Transverse colon (tissue), 4 donors: ENCODE results near the gene BCL11A.
A peak's percentile ranks its signal among the peaks of the same experiment; 100 is the strongest.

Source experiments
- EP300 ChIP-seq: sonication (generic); formaldehyde crosslinking; IDR thresholded peaks from one replicate; pipeline ENCODE4 v1.6.1; 2017; ENCODE audit warnings: antibody characterized with exemption, low read depth
- POLR2A ChIP-seq: fragments of 450-650 bp; IDR thresholded peaks from one replicate; pipeline ENCODE4 v1.6.1; 2016; ENCODE audit warnings: antibody characterized with exemption, mild to moderate bottlenecking, moderate library complexity
- POLR2AphosphoS5 ChIP-seq, 3 donors: sonication (generic); formaldehyde crosslinking; IDR thresholded peaks; one replicate each; pipeline ENCODE4 v1.6.1; 2016; ENCODE audit warnings: antibody characterized with exemption in 3 of 3
- TF ChIP-seq, protein P1 (sequence below), 5 experiments: fragments of 200-600 bp in 3 of 5; fragments of 450-650 bp in 2 of 5; sonication (generic) in 3 of 5; IDR thresholded peaks; 1 replicate in 2 of 5; 2 replicates in 3 of 5; pipeline ENCODE4 v1.5.1; 2016 to 2017; ENCODE audit warnings: antibody characterized with exemption in 5 of 5, inconsistent platforms in 3 of 5, mild to moderate bottlenecking in 2 of 5, moderate library complexity in 1 of 5

DNA sequence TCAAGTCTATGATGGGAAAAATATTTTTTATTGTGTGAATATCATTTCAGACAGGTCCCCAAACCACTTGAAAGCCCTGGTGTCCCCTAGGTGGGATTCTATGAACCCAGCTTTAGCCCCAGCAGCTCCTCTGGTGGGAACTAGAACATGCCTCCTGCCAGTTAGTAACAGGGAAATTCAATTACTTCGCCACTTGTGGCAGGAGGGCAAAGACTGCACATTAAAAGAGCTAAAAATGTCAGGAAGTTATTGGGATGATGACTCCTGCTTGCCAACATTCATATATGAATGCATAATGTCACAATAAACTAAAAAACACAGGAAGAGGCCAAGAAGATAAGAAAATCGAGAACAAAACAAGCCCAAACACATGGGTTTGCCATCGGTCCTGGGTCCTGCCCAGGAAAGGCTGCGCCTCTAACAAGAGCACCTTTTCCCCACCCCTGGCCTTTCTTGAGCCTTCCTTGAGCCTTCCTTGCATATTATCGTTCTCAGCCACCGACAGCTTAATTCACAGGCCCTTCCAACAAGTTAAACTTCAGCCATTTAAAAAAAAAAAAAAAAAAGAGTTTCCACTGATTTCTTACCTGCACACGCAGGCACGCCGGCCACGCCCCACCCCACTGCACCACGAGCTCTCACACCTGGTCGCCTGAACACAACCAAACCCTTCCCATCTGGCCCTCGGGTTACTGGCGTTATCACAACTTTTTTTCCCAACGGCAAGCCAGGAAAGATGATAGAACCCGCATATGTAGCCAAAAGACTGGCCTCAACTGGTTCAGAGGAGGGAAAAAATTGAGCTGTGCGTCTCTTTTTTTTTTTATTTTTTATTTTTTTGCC, 23.4 kb downstream of the BCL11A start:
- TF ChIP-seq POLR2A (no peak), EP300 (no peak), POLR2AphosphoS5 (IDR thresholded peaks at IDR 0.05) (peak in 1 of 3 donors; percentile 7)
- TF ChIP-seq, protein P1, sequence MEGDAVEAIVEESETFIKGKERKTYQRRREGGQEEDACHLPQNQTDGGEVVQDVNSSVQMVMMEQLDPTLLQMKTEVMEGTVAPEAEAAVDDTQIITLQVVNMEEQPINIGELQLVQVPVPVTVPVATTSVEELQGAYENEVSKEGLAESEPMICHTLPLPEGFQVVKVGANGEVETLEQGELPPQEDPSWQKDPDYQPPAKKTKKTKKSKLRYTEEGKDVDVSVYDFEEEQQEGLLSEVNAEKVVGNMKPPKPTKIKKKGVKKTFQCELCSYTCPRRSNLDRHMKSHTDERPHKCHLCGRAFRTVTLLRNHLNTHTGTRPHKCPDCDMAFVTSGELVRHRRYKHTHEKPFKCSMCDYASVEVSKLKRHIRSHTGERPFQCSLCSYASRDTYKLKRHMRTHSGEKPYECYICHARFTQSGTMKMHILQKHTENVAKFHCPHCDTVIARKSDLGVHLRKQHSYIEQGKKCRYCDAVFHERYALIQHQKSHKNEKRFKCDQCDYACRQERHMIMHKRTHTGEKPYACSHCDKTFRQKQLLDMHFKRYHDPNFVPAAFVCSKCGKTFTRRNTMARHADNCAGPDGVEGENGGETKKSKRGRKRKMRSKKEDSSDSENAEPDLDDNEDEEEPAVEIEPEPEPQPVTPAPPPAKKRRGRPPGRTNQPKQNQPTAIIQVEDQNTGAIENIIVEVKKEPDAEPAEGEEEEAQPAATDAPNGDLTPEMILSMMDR (IDR thresholded peaks at IDR 0.05): no peak
